Uterus (tissue), 4 donors: ENCODE data around the gene HBM. TPM values are rescaled to one million over a fixed set of nuclear protein-coding genes. Genes with fewer than 3 reads are reported as not detected.

Experiments used
- DNase-seq, 2 donors: peaks; one replicate each; pipeline ENCODE4 v3.0.0-alpha.2; 2019 to 2020
- H3K27ac ChIP-seq, 2 donors: fragments of 200-600 bp; sonication (generic); 1 replicate in 1 of 2; 2 replicates in 1 of 2; pipeline ENCODE4 v1.5.1; 2016 to 2018
- H3K27me3 ChIP-seq, 2 donors: fragments of 200-600 bp; sonication (generic); one replicate each; pipeline ENCODE4 v1.5.1; 2018 to 2019; ENCODE audit warnings: control low read depth in 1 of 2
- H3K36me3 ChIP-seq, 2 donors: fragments of 200-600 bp; sonication (generic); one replicate each; pipeline ENCODE4 v1.5.1; 2019; ENCODE audit warnings: control low read depth in 1 of 2
- H3K4me1 ChIP-seq, 2 donors: fragments of 200-600 bp; sonication (generic); one replicate each; pipeline ENCODE4 v1.5.1; 2018 to 2019; ENCODE audit warnings: control low read depth in 1 of 2
- H3K4me3 ChIP-seq, 2 donors: fragments of 200-600 bp; sonication (generic); 1 replicate in 1 of 2; 2 replicates in 1 of 2; pipeline ENCODE4 v1.5.1; 2018 to 2019; ENCODE audit warnings: mild to moderate bottlenecking in 1 of 2
- H3K9me3 ChIP-seq, 2 donors: fragments of 200-600 bp; sonication (generic); one replicate each; pipeline ENCODE4 v1.5.1; 2019; ENCODE audit warnings: control low read depth in 1 of 2
- POLR2A ChIP-seq, 2 donors: fragments of 450-650 bp; IDR thresholded peaks; one replicate each; pipeline ENCODE4 v1.6.1; 2016; ENCODE audit warnings: antibody characterized with exemption in 2 of 2, mild to moderate bottlenecking in 1 of 2, moderate library complexity in 1 of 2
- intact Hi-C: fragments of 100-400 bp; cut with DNase I; formaldehyde crosslinking; loops from one replicate; pipeline ENCODE4 v1.15.1; 2023; ENCODE audit warnings: low total_unique reads
- total RNA-seq, 4 donors: library from RNA; depleted of rRNA in 3 of 4; stranded (reverse); fragments of >200 nt in 3 of 4; gene quantifications; one replicate each; pipeline versions ENCODE4 v1.1.0 to v1.2.4, GENCODE V29; 2014 to 2023
- TF ChIP-seq, protein P1 (sequence below), 4 experiments: fragments of 200-600 bp in 2 of 4; fragments of 450-650 bp in 2 of 4; sonication (generic) in 2 of 4; IDR thresholded peaks; one replicate each; pipeline ENCODE4 v1.5.1; 2016 to 2019; ENCODE audit warnings: antibody characterized with exemption in 4 of 4, mild to moderate bottlenecking in 2 of 4, moderate library complexity in 1 of 4
- donor health status: DM: yes; HTN: yes; CAD: no.

Gene HBM
- total RNA-seq, 4 donors from 2014 or later, result 1.4 TPM; not detected in 3

DNA sequence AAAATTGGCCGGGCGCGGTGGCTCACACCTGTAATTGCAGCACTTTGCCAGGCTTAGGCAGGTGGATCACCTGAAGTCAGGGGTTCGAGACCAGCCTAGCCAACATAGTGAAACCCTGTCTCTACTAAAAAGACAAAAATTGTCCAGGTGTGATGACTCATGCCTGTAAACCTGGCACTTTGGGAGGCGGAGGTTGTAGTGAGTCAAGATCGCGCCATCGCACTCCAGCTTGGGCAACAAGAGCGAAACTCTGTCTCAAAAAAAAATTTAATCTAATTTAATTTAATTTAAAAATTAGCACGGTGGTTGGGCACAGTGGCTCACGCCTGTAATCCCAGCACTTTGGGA, 12.9 kb downstream of the HBM start:
- H3K27ac ChIP-seq, result no peak overlapping the region
- no peaks in the 10 kb centered on the region for H3K9me3 ChIP-seq
- no peaks in the 10 kb centered on the region for H3K36me3 ChIP-seq
- no peak for TF ChIP-seq POLR2A (IDR thresholded peaks at IDR 0.05)
- DNase-seq, result no peak
- H3K4me1 ChIP-seq, result peaks cover 0 to 15% of the 10 kb centered on the region in 2 donors
- peaks cover 30 to 40% of the 10 kb centered on the region in 2 donors for H3K27me3 ChIP-seq
- no peak overlapping the region for H3K4me3 ChIP-seq
- intact Hi-C loops, result no loop called here

DNA sequence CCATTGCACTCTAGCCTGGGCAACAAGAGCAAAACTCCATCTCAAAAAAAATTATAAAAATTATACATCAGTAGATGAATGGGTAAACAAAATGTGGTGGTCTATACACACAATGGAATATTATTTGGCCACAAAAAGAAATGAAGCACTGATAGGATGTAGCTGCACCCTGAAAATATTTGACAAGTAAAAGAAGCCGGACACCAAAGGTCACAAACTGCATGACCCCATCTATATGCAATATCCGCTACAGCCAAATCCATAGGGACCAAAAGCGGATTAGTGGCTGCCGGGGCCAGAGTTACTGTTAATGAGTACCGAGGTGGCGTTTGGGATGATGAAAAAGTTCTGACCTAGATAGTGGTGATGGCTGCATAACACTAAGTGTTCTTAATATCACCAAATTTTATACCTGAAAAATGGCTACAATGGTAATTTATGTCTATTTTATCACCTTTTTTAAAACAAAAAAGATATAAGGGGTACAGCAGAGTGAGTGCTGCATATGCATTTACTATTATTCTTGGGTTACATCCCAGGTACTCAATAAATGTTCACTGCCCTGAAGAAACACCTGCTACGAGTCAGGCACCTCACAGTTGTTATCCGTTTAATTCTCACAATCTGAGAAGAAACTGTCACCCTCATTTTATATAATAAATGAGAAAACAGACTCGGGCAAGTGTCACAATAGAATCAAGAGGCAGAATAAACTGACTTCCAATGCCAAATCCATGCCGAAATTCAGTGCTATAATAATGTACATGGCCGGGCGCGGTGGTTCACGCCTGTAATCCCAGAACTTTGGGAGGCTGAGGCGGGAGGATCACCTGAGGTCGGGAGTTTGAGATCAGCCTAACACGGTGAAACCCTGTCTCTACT, 13.7 kb downstream of the HBM start:
- no peak for DNase-seq
- no peaks in the 10 kb centered on the region for H3K36me3 ChIP-seq
- H3K9me3 ChIP-seq, result no peaks in the 10 kb centered on the region
- H3K27me3 ChIP-seq, result peaks cover 30 to 39% of the 10 kb centered on the region in 2 donors
- H3K4me1 ChIP-seq, result peaks cover 0 to 15% of the 10 kb centered on the region in 2 donors
- TF ChIP-seq POLR2A (IDR thresholded peaks at IDR 0.05), result no peak
- TF ChIP-seq, protein P1, sequence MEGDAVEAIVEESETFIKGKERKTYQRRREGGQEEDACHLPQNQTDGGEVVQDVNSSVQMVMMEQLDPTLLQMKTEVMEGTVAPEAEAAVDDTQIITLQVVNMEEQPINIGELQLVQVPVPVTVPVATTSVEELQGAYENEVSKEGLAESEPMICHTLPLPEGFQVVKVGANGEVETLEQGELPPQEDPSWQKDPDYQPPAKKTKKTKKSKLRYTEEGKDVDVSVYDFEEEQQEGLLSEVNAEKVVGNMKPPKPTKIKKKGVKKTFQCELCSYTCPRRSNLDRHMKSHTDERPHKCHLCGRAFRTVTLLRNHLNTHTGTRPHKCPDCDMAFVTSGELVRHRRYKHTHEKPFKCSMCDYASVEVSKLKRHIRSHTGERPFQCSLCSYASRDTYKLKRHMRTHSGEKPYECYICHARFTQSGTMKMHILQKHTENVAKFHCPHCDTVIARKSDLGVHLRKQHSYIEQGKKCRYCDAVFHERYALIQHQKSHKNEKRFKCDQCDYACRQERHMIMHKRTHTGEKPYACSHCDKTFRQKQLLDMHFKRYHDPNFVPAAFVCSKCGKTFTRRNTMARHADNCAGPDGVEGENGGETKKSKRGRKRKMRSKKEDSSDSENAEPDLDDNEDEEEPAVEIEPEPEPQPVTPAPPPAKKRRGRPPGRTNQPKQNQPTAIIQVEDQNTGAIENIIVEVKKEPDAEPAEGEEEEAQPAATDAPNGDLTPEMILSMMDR (IDR thresholded peaks at IDR 0.05), result no peak
- intact Hi-C loops, result no loop called here
- no peak overlapping the region for H3K27ac ChIP-seq
- no peak overlapping the region for H3K4me3 ChIP-seq

DNA sequence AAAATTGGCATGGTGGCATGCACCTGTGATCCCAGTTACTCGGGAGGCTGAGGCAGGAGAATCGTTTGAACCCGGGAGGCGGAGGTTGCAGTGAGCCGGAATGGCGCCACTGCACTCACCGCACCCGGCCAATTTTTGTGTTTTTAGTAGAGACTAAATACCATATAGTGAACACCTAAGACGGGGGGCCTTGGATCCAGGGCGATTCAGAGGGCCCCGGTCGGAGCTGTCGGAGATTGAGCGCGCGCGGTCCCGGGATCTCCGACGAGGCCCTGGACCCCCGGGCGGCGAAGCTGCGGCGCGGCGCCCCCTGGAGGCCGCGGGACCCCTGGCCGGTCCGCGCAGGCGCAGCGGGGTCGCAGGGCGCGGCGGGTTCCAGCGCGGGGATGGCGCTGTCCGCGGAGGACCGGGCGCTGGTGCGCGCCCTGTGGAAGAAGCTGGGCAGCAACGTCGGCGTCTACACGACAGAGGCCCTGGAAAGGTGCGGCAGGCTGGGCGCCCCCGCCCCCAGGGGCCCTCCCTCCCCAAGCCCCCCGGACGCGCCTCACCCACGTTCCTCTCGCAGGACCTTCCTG, 14.4 kb downstream of the HBM start, which contains the start of gene HBQ1:
Gene HBQ1, plus strand, starts transcription at position 359 of the 575 bp plus-strand sequence. Its CDS starts 28 bp downstream, at position 387.
- H3K4me3 ChIP-seq, result peak within 1 kb of the TSS in 1 of 2 donors; percentile 12
- no peaks in the 10 kb centered on the region for H3K9me3 ChIP-seq
- H3K27ac ChIP-seq, result no peak within 1 kb of the TSS
- peaks cover 30 to 31% of the 10 kb centered on the region in 2 donors for H3K27me3 ChIP-seq
- peaks cover 0 to 15% of the 10 kb centered on the region in 2 donors for H3K4me1 ChIP-seq
- no peak for TF ChIP-seq POLR2A (IDR thresholded peaks at IDR 0.05)
- TF ChIP-seq, protein P1 (IDR thresholded peaks at IDR 0.05), result peak in 3 of 4 experiments; percentile 32 to 47 (median 34)
- intact Hi-C loops, result no loop called here
- H3K36me3 ChIP-seq, result no peaks in the 10 kb centered on the region
- DNase-seq, result no peak

DNA sequence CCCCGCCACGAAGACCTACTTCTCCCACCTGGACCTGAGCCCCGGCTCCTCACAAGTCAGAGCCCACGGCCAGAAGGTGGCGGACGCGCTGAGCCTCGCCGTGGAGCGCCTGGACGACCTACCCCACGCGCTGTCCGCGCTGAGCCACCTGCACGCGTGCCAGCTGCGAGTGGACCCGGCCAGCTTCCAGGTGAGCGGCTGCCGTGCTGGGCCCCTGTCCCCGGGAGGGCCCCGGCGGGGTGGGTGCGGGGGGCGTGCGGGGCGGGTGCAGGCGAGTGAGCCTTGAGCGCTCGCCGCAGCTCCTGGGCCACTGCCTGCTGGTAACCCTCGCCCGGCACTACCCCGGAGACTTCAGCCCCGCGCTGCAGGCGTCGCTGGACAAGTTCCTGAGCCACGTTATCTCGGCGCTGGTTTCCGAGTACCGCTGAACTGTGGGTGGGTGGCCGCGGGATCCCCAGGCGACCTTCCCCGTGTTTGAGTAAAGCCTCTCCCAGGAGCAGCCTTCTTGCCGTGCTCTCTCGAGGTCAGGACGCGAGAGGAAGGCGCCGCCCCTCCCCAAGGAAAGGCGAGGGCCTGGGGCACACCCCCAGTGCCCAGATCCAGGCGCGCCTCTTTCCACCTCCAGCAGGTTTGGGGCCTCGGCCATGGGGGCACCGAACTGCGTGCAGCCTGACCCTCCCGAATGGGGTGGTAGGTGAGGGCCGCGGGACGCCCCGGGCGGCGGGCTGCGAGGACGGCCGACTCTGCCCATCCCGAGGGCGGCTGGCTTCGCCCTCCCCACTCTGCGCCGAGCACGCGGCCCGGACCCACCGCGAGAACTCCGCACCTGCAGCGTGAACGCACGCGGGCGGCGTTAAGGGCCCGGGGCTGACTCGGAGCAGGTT, 15.1 kb downstream of the HBM start:
- H3K27me3 ChIP-seq, result peaks cover 27 to 30% of the 10 kb centered on the region in 2 donors
- no peaks in the 10 kb centered on the region for H3K9me3 ChIP-seq
- H3K4me1 ChIP-seq, result peaks cover 0 to 15% of the 10 kb centered on the region in 2 donors
- no peak for TF ChIP-seq POLR2A (IDR thresholded peaks at IDR 0.05)
- TF ChIP-seq, protein P1 (IDR thresholded peaks at IDR 0.05), result peak in 2 of 4 experiments; percentile 89 to 91
- DNase-seq, result no peak
- H3K27ac ChIP-seq, result no peak overlapping the region
- intact Hi-C loops, result no loop called here
- H3K4me3 ChIP-seq, result peak overlapping the region in 1 of 2 donors; percentile 12
- H3K36me3 ChIP-seq, result no peaks in the 10 kb centered on the region

DNA sequence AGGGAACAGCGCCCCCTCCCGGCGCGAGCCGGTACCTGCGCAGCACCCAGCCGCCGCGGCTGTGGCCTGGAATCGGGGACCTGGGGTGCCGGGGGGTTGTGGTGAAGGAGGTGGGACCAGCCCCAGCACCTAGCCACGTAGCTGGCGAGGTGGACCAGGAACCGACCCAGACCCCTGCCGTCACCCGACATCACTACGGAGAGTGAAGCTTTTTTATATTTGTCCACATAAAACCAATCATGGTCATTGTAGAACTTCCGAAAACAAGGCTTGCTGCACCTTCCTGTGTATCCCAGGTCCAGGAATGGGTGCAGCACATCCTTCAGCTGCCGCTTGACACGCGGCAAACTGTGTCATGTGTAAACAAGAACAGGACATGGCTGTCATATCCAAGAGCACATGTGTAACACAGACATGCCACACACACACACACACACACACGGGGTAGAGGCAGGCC, 15.8 kb downstream of the HBM start:
- peaks cover 0 to 15% of the 10 kb centered on the region in 2 donors for H3K4me1 ChIP-seq
- H3K9me3 ChIP-seq, result no peaks in the 10 kb centered on the region
- H3K36me3 ChIP-seq, result no peaks in the 10 kb centered on the region
- no peak overlapping the region for H3K4me3 ChIP-seq
- peaks cover 27 to 30% of the 10 kb centered on the region in 2 donors for H3K27me3 ChIP-seq
- no peak overlapping the region for H3K27ac ChIP-seq
- intact Hi-C loops, result no loop called here
- DNase-seq, result peak; percentile 53 to 67
- TF ChIP-seq, protein P1 (IDR thresholded peaks at IDR 0.05), result peak in 2 of 4 experiments; percentile 77 to 84
- no peak for TF ChIP-seq POLR2A (IDR thresholded peaks at IDR 0.05)
